Body of pancreas (tissue), 4 donors: ENCODE results near the gene NFKB2. TPM values are rescaled to one million over a fixed set of nuclear protein-coding genes. Genes with fewer than 3 reads are reported as not detected.

ENCODE experiments used
- ATAC-seq: fragments of 150-250 bp; one replicate; pipeline ENCODE4 v1.9.1; 2016
- DNase-seq, 4 donors: peaks; one replicate each; pipeline ENCODE4 v3.0.0-alpha.2; 2019
- H3K27ac ChIP-seq, 4 donors: fragments of 200-600 bp; sonication (generic); 1 replicate in 3 of 4; 2 replicates in 1 of 4; pipeline versions ENCODE4 v1.5.1 to v1.6.1; 2016 to 2019; ENCODE audit warnings: mild to moderate bottlenecking in 1 of 4, mixed read lengths in 1 of 4, moderate library complexity in 1 of 4
- H3K27me3 ChIP-seq, 2 donors: fragments of 200-600 bp; sonication (generic); one replicate each; pipeline ENCODE4 v1.6.0; 2016; ENCODE audit warnings: mild to moderate bottlenecking in 1 of 2
- H3K36me3 ChIP-seq, 2 donors: fragments of 200-600 bp; sonication (generic); replicated peaks in 1 of 2; 2 replicates each; pipeline ENCODE4 v1.5.1; 2016; ENCODE audit warnings: low read depth in 2 of 2; ENCODE audit not compliant: insufficient read depth in 1 of 2
- H3K4me1 ChIP-seq: fragments of 200-600 bp; sonication (generic); one replicate; pipeline ENCODE4 v1.6.0; 2016
- H3K4me3 ChIP-seq, 2 donors: fragments of 200-600 bp; sonication (generic); 1 replicate in 1 of 2; 2 replicates in 1 of 2; pipeline ENCODE4 v1.5.1; 2016 to 2019
- H3K9me3 ChIP-seq, 3 donors: fragments of 200-600 bp; sonication (generic); 1 replicate in 2 of 3; 2 replicates in 1 of 3; pipeline ENCODE4 v1.5.1; 2016
- POLR2A ChIP-seq, 3 donors: fragments of 450-650 bp; IDR thresholded peaks; one replicate each; pipeline ENCODE4 v1.6.1; 2016; ENCODE audit warnings: antibody characterized with exemption in 3 of 3, mild to moderate bottlenecking in 2 of 3
- WGBS, 2 donors: methylation state at CpG; one replicate each; pipeline ENCODE4 v1.1.5; 2017; 5-methylcytosine and 5-hydroxymethylcytosine counted together
- intact Hi-C: fragments of 100-400 bp; cut with DNase I; formaldehyde crosslinking; loops from one replicate; pipeline ENCODE4 v1.15.1; 2023
- total RNA-seq, 2 donors: library from RNA; depleted of rRNA; stranded (reverse); fragments of >200 nt; gene quantifications; one replicate each; pipeline ENCODE4 v1.1.0, GENCODE V29; 2016
- TF ChIP-seq, protein P1 (sequence below), 7 experiments: fragments of 450-650 bp in 4 of 7; fragments of 200-600 bp in 3 of 7; sonication (generic) in 3 of 7; IDR thresholded peaks; one replicate each; pipeline ENCODE4 v1.5.1; 2016 to 2019; ENCODE audit warnings: antibody characterized with exemption in 7 of 7

Gene NFKB2
- total RNA-seq, 2 donors from 2014 or later, result 17.9 to 30.0 TPM

DNA sequence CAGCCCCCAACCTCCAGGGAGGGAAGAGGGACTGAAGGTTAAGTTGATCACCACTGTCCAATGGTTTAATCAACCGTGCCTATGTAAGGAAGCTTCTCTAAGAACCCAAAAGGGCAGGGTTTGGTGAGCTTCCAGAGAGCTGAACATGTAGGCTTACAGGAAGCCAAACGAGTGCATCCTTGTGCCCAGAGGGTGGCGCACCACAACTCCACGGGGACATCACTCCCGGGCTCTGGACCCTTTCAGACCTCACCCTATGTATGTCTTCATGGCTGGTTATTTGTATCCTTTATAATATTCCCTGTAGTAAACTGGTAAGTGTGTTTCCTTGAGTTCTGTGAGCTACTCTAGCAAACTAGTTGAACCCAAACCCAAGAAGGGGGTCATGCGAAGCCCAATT, 11.5 kb upstream of the NFKB2 start:
- H3K4me3 ChIP-seq, result no peak overlapping the region
- H3K9me3 ChIP-seq, result no peaks in the 10 kb centered on the region
- ATAC-seq, result no peak
- no peaks in the 10 kb centered on the region for H3K27me3 ChIP-seq
- no peaks in the 10 kb centered on the region for H3K4me1 ChIP-seq
- DNase-seq, result no peak
- peaks cover 4 to 16% of the 10 kb centered on the region in 2 donors for H3K36me3 ChIP-seq
- H3K27ac ChIP-seq, result no peak overlapping the region
- intact Hi-C loops, result loop anchor here (10.0 kb wide), 1 partner anchor 191 kb away; no protein-coding TSS in a partner anchor
- TF ChIP-seq, protein P1, sequence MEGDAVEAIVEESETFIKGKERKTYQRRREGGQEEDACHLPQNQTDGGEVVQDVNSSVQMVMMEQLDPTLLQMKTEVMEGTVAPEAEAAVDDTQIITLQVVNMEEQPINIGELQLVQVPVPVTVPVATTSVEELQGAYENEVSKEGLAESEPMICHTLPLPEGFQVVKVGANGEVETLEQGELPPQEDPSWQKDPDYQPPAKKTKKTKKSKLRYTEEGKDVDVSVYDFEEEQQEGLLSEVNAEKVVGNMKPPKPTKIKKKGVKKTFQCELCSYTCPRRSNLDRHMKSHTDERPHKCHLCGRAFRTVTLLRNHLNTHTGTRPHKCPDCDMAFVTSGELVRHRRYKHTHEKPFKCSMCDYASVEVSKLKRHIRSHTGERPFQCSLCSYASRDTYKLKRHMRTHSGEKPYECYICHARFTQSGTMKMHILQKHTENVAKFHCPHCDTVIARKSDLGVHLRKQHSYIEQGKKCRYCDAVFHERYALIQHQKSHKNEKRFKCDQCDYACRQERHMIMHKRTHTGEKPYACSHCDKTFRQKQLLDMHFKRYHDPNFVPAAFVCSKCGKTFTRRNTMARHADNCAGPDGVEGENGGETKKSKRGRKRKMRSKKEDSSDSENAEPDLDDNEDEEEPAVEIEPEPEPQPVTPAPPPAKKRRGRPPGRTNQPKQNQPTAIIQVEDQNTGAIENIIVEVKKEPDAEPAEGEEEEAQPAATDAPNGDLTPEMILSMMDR (IDR thresholded peaks at IDR 0.05), result no peak
- TF ChIP-seq POLR2A (IDR thresholded peaks at IDR 0.05), result no peak
- 50 to 66% methylated on average over 5 to 6 of the region's 6 CpGs for WGBS, 2 donors

DNA sequence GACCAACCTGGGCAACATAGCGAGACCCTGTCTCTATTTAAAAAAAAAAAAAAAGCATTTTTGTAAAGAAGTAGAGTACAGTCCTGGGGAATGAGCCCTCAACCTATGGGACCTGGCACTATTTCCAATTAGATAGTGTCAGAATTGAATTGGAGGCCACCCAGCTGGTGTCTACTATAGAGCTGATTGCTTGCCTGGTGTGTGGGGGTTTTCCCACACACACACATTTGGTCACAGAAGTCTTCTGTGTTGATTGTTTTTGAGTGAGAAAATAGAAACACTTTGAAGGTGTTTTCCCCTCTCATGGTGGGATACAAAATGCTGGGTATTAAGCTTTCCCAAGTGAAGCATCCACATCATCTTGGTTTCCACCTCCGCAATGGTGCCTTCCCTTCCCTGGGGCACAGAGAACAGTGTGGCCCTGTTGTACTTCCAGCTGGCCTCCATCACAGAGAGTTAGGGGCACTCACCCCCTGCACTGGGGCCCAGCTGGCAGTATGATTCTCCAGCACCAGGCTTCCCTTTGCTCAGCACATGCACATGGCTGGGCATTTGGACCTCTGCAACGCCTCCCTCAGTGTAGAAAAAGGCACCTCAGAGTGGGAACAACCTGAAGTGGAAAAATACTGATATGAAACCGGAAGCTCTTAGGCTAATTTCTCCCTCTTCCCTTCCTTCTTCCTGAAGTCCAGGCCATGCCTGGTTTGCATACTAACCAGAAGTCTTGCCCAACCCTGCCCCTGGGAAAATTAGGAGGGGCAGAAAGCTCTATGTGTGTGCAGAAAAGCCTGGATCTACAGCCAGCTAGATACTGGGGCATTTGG, 10.7 kb upstream of the NFKB2 start:
- H3K27ac ChIP-seq, result peak overlapping the region in 2 of 4 donors; percentile 49 to 59
- 59 to 60% methylated on average over 4 of the region's 4 CpGs for WGBS, 2 donors
- H3K27me3 ChIP-seq, result no peaks in the 10 kb centered on the region
- peaks cover 4 to 12% of the 10 kb centered on the region in 2 donors for H3K36me3 ChIP-seq
- ATAC-seq, result peak; percentile 65
- H3K4me3 ChIP-seq, result no peak overlapping the region
- TF ChIP-seq, protein P1 (IDR thresholded peaks at IDR 0.05), result no peak
- TF ChIP-seq POLR2A (IDR thresholded peaks at IDR 0.05), result no peak
- H3K9me3 ChIP-seq, result no peaks in the 10 kb centered on the region
- intact Hi-C loops, result loop anchor here (10.0 kb wide), 1 partner anchor 190 kb away; no protein-coding TSS in a partner anchor
- DNase-seq, result peak in 1 of 4 donors; percentile 42
- H3K4me1 ChIP-seq, result no peaks in the 10 kb centered on the region

- Histone ChIP-seq H3K36me3 (no peaks in the 10 kb centered on the region), H3K27me3 (no peaks in the 10 kb centered on the region), H3K4me1 (peaks cover 7% of the 10 kb centered on the region), H3K9me3 (no peaks in the 10 kb centered on the region), H3K4me3 (no peak overlapping the region), H3K27ac (no peak overlapping the region)
- no peak for ATAC-seq
- TF ChIP-seq, protein P1 (IDR thresholded peaks at IDR 0.05), result no peak
- no peak for TF ChIP-seq POLR2A (IDR thresholded peaks at IDR 0.05)
- DNase-seq, result no peak
- 81 to 84% methylated on average over 3 of the region's 3 CpGs for WGBS, 2 donors
- intact Hi-C loops, result loop anchor here (10.0 kb wide), 1 partner anchor 185 kb away; no protein-coding TSS in a partner anchor
These were observed 5.6 kb upstream of the NFKB2 start for GRCh38 chr10:102389894-102390293.

DNA sequence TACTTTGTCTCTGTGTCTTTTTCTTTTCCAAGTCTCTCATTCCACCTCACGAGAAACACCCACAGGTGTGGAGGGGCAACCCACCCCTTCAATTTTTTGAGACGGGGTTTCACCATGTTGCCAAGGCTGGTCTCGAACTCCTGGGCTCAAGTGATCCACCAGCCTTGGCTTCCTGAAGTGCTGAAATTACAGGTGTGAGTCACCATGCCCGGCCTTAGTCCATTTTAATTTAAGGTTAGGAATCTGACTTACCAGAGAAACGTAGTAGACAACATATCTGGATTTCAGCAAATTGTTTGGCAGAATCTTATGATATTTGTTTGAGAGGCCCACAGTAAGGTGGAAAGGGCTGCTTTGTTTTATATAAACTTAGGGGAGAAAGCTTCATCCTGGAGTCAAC, 3.2 kb upstream of the NFKB2 start:
- H3K4me3 ChIP-seq, result no peak overlapping the region
- H3K36me3 ChIP-seq, result no peaks in the 10 kb centered on the region
- H3K27ac ChIP-seq, result no peak overlapping the region
- intact Hi-C loops, result no loop called here
- DNase-seq (no peak), ATAC-seq (no peak)
- no peaks in the 10 kb centered on the region for H3K9me3 ChIP-seq
- WGBS, 2 donors, result 74 to 81% methylated on average over 5 of the region's 5 CpGs
- no peak for TF ChIP-seq POLR2A (IDR thresholded peaks at IDR 0.05)
- TF ChIP-seq, protein P1 (IDR thresholded peaks at IDR 0.05), result no peak
- H3K4me1 ChIP-seq, result peaks cover 21% of the 10 kb centered on the region
- H3K27me3 ChIP-seq, result no peaks in the 10 kb centered on the region
